WERI-Rb-1 (cell line): ENCODE results near the gene ZFP91.

Source experiments
- DNase-seq: peaks from one replicate; pipeline ENCODE4 v3.0.0-alpha.2; 2020
- H3K27ac ChIP-seq: fragments of 250-450 bp; sonication (Bioruptor Pico); 2 replicates; pipeline ENCODE4 v1.5.1; 2020; ENCODE audit warnings: mild to moderate bottlenecking, moderate library complexity
- H3K27me3 ChIP-seq: fragments of 250-450 bp; sonication (Bioruptor Pico); 2 replicates; pipeline ENCODE4 v1.5.1; 2021; ENCODE audit warnings: mild to moderate bottlenecking, low read depth, moderate library complexity; ENCODE audit not compliant: insufficient read depth, severe bottlenecking
- H3K36me3 ChIP-seq: fragments of 250-450 bp; sonication (Bioruptor Pico); 2 replicates; pipeline ENCODE4 v1.5.1; 2020; ENCODE audit warnings: mild to moderate bottlenecking, moderate library complexity
- H3K4me3 ChIP-seq: 2 replicates; pipeline ENCODE4 v1.5.1; 2011; ENCODE audit warnings: low read depth, mild to moderate bottlenecking, control low read depth, low read length
- H3K9me3 ChIP-seq: fragments of 250-450 bp; sonication (Bioruptor Pico); 2 replicates; pipeline ENCODE4 v1.5.1; 2021; ENCODE audit warnings: mild to moderate bottlenecking, moderate library complexity; ENCODE audit not compliant: severe bottlenecking
- CTCF ChIP-seq: IDR thresholded peaks from 2 replicates; pipeline ENCODE4 v1.5.1; 2011; ENCODE audit warnings: low read depth, mild to moderate bottlenecking, control low read depth, inconsistent platforms, low read length

The ZFP91 gene

GRCh38 chr11:58650496-58650895 lies 71.6 kb downstream of the ZFP91 start:
- TF ChIP-seq CTCF: no peak
- peaks cover 11% of the 10 kb centered on the region for H3K27me3 ChIP-seq
- no peak overlapping the region for H3K4me3 ChIP-seq
- DNase-seq: no peak
- H3K9me3 ChIP-seq: peaks cover 4% of the 10 kb centered on the region
- no peak overlapping the region for H3K27ac ChIP-seq
- no peaks in the 10 kb centered on the region for H3K36me3 ChIP-seq

GRCh38 chr11:58652726-58653280 lies 73.9 kb downstream of the ZFP91 start:
- Histone ChIP-seq H3K9me3 (no peaks in the 10 kb centered on the region), H3K36me3 (no peaks in the 10 kb centered on the region), H3K27me3 (peaks cover 11% of the 10 kb centered on the region), H3K27ac (no peak overlapping the region), H3K4me3 (no peak overlapping the region)
- DNase-seq: no peak
- TF ChIP-seq CTCF: no peak

GRCh38 chr11:58654079-58654907 lies 75.4 kb downstream of the ZFP91 start:
- Histone ChIP-seq H3K27me3 (peaks cover 11% of the 10 kb centered on the region), H3K4me3 (no peak overlapping the region), H3K36me3 (no peaks in the 10 kb centered on the region), H3K9me3 (no peaks in the 10 kb centered on the region), H3K27ac (no peak overlapping the region)
- peak; percentile 67 for DNase-seq
- TF ChIP-seq CTCF: peak; percentile 89

DNA sequence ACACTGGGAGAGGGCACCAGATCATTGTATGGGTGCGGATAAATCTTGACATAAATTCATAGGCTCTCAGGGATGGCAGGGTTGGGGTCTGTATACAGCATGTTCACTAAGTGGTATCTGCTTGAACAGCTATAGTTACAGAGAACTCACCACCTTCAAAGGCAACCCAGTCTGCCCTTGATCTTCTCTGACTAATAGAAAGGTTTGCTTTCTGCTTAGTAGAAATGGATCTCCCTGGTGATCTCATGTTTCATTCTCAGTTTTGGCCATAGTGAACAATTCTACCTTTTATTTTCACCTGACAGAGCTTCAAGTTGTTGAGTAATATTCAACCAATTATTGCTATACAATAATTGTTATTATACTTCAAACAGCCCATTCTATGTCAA lies 76.0 kb downstream of the ZFP91 start:
- no peak for DNase-seq
- no peaks in the 10 kb centered on the region for H3K36me3 ChIP-seq
- H3K4me3 ChIP-seq: no peak overlapping the region
- no peak overlapping the region for H3K27ac ChIP-seq
- H3K27me3 ChIP-seq: peaks cover 6% of the 10 kb centered on the region
- no peaks in the 10 kb centered on the region for H3K9me3 ChIP-seq
- TF ChIP-seq CTCF: no peak

DNA sequence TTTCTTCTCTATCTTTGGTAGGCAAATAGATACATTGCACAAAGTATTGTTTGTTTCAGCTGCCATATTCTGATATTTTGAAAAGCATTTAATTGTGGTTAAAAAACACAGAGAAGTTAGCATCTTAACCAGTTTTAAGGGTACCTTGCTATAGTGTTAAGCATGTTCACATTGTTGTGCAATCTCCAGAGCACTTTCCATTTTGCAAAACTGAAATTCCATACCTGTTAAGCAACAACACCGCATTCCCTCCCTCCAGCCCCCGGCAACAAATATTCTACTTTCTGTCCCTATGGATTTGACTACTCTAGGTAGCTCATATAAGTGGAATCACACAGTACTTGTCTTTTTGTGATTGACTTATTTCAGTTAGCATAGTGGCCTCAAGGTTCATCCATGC lies 77.5 kb downstream of the ZFP91 start:
- no peak for DNase-seq
- Histone ChIP-seq H3K27me3 (peaks cover 5% of the 10 kb centered on the region), H3K9me3 (no peaks in the 10 kb centered on the region), H3K36me3 (no peaks in the 10 kb centered on the region), H3K27ac (no peak overlapping the region), H3K4me3 (no peak overlapping the region)
- no peak for TF ChIP-seq CTCF
